ENCODE results near the gene ANK3.

Gene ANK3

GRCh38 chr10:60377042-60377352 lies 12.7 kb downstream of the ANK3 start:
- DNase-seq (ENCODE audit: low read depth in 2 of 2) = no peak

- no peak for DNase-seq (ENCODE audit: low read depth in 2 of 2)
These were observed 13.2 kb downstream of the ANK3 start for GRCh38 chr10:60376221-60377041.

- DNase-seq (ENCODE audit: low read depth in 2 of 2) = no peak
These were observed 14.2 kb downstream of the ANK3 start for GRCh38 chr10:60375293-60376004.

- DNase-seq (ENCODE audit: low read depth in 2 of 2) = no peak
These were observed 14.8 kb downstream of the ANK3 start for GRCh38 chr10:60374836-60375235.

- DNase-seq (ENCODE audit: low read depth in 2 of 2) = no peak
These were observed 17.2 kb downstream of the ANK3 start for GRCh38 chr10:60372436-60372835.

- no peak for DNase-seq (ENCODE audit: low read depth in 2 of 2)
These were observed 20.1 kb downstream of the ANK3 start for GRCh38 chr10:60369547-60369930.

GRCh38 chr10:60368875-60369546 lies 20.7 kb downstream of the ANK3 start:
- DNase-seq (ENCODE audit: low read depth in 2 of 2) = no peak

GRCh38 chr10:60367901-60368300 lies 21.8 kb downstream of the ANK3 start:
- DNase-seq (ENCODE audit: low read depth in 2 of 2) = no peak

GRCh38 chr10:60367431-60367830 lies 22.2 kb downstream of the ANK3 start:
- DNase-seq (ENCODE audit: low read depth in 2 of 2) = no peak

- DNase-seq (ENCODE audit: low read depth in 2 of 2) = no peak
These were observed 22.7 kb downstream of the ANK3 start for GRCh38 chr10:60367024-60367423.

GRCh38 chr10:60363187-60363586 lies 26.5 kb downstream of the ANK3 start:
- no peak for DNase-seq (ENCODE audit: low read depth in 2 of 2)

GRCh38 chr10:60362461-60362860 lies 27.2 kb downstream of the ANK3 start:
- no peak for DNase-seq (ENCODE audit: low read depth in 2 of 2)

- no peak for DNase-seq (ENCODE audit: low read depth in 2 of 2)
These were observed 30.6 kb downstream of the ANK3 start for GRCh38 chr10:60359066-60359465.

GRCh38 chr10:60358282-60358681 lies 31.4 kb downstream of the ANK3 start:
- DNase-seq (ENCODE audit: low read depth in 2 of 2) = no peak

- no peak for DNase-seq (ENCODE audit: low read depth in 2 of 2)
These were observed 36.0 kb downstream of the ANK3 start for GRCh38 chr10:60353519-60354258.

GRCh38 chr10:60352105-60352504 lies 37.6 kb downstream of the ANK3 start:
- no peak for DNase-seq (ENCODE audit: low read depth in 2 of 2)

- no peak for DNase-seq (ENCODE audit: low read depth in 2 of 2)
These were observed 38.4 kb downstream of the ANK3 start for GRCh38 chr10:60351191-60351853.

GRCh38 chr10:60350400-60350799 lies 39.3 kb downstream of the ANK3 start:
- no peak for DNase-seq (ENCODE audit: low read depth in 2 of 2)

GRCh38 chr10:60349426-60349825 lies 40.2 kb downstream of the ANK3 start:
- no peak for DNase-seq (ENCODE audit: low read depth in 2 of 2)

- no peak for DNase-seq (ENCODE audit: low read depth in 2 of 2)
These were observed 40.7 kb downstream of the ANK3 start for GRCh38 chr10:60348982-60349381.

GRCh38 chr10:60347270-60347669 lies 42.4 kb downstream of the ANK3 start:
- DNase-seq (ENCODE audit: low read depth in 2 of 2) = no peak

- no peak for DNase-seq (ENCODE audit: low read depth in 2 of 2)
These were observed 43.0 kb downstream of the ANK3 start for GRCh38 chr10:60346661-60347060.
